Spleen (tissue), 13 donors: ENCODE measurements around the gene RPL10. TPM values are rescaled to one million over a fixed set of nuclear protein-coding genes. Genes with fewer than 3 reads are reported as not detected.

Experiments used
- DNase-seq: peaks from one replicate; pipeline ENCODE4 v3.0.0-alpha.2; 2020
- H3K27ac ChIP-seq, 8 donors: fragments of 200-600 bp; sonication (generic) in 7 of 8; 1 replicate in 4 of 8; 2 replicates in 4 of 8; pipeline versions ENCODE4 v1.5.0 to v1.8.0; 2016 to 2021; ENCODE audit warnings: inconsistent platforms in 4 of 8, mild to moderate bottlenecking in 4 of 8, moderate library complexity in 1 of 8
- H3K27me3 ChIP-seq, 7 donors: fragments of 200-600 bp; sonication (generic) in 6 of 7; replicated peaks in 1 of 7; 1 replicate in 4 of 7; 2 replicates in 3 of 7; pipeline versions ENCODE4 v1.5.0 to v1.8.0; 2016 to 2021; ENCODE audit warnings: inconsistent platforms in 3 of 7, mild to moderate bottlenecking in 1 of 7
- H3K36me3 ChIP-seq, 6 donors: fragments of 200-600 bp; sonication (generic) in 5 of 6; 1 replicate in 4 of 6; 2 replicates in 2 of 6; pipeline versions ENCODE4 v1.5.0 to v1.8.0; 2016 to 2021; ENCODE audit warnings: inconsistent platforms in 2 of 6
- H3K4me1 ChIP-seq, 6 donors: fragments of 200-600 bp; sonication (generic) in 5 of 6; 1 replicate in 3 of 6; 2 replicates in 3 of 6; pipeline versions ENCODE4 v1.5.0 to v1.8.0; 2016 to 2021; ENCODE audit warnings: inconsistent platforms in 3 of 6
- H3K4me3 ChIP-seq, 8 donors: fragments of 200-600 bp; sonication (generic) in 7 of 8; 1 replicate in 4 of 8; 2 replicates in 4 of 8; pipeline versions ENCODE4 v1.5.0 to v1.8.0; 2016 to 2021; ENCODE audit warnings: inconsistent platforms in 4 of 8, mild to moderate bottlenecking in 4 of 8, moderate library complexity in 2 of 8
- H3K9me3 ChIP-seq, 8 donors: fragments of 200-600 bp; sonication (generic) in 7 of 8; 1 replicate in 4 of 8; 2 replicates in 4 of 8; pipeline versions ENCODE4 v1.5.0 to v1.8.0; 2016 to 2021; ENCODE audit warnings: inconsistent platforms in 4 of 8
- CTCF ChIP-seq, 11 experiments: fragments of 200-600 bp in 7 of 11; fragments of 450-650 bp in 4 of 11; sonication (generic) in 4 of 11; IDR thresholded peaks in 8 of 11; conservative IDR thresholded peaks in 3 of 11; 1 replicate in 7 of 11; 2 replicates in 4 of 11; pipeline versions ENCODE4 v1.4.0 to v1.8.0; 2016 to 2021; ENCODE audit warnings: antibody characterized with exemption in 11 of 11, inconsistent platforms in 4 of 11, mild to moderate bottlenecking in 1 of 11
- POLR2A ChIP-seq, 3 donors: fragments of 450-650 bp; IDR thresholded peaks; one replicate each; pipeline ENCODE4 v1.5.1; 2017; ENCODE audit warnings: antibody characterized with exemption in 3 of 3, mild to moderate bottlenecking in 1 of 3
- POLR2AphosphoS5 ChIP-seq, 3 donors: sonication (generic); formaldehyde crosslinking; IDR thresholded peaks; one replicate each; pipeline ENCODE4 v1.5.1; 2017; ENCODE audit warnings: antibody characterized with exemption in 3 of 3
- WGBS, 5 donors: extraction: QIAGEN DNeasy Blood & Tissue Kit in 3 of 5; methylation state at CpG; one replicate each; pipeline versions ENCODE4 v1.1.5 to v1.1.7; 2013 to 2018; 5-methylcytosine and 5-hydroxymethylcytosine counted together
- intact Hi-C: fragments of 100-400 bp; cut with DNase I; formaldehyde crosslinking; loops from one replicate; pipeline ENCODE4 v1.15.0; 2023; ENCODE audit warnings: low total_unique reads
- long read RNA-seq, 2 donors: transcript quantifications; one replicate each; lab custom pipeline, GENCODE V29; 2026
- polyA plus RNA-seq, 3 donors: library from polyadenylated mRNA; stranded (reverse); fragments of 200-250 nt; gene quantifications; one replicate each; pipeline ENCODE4 v1.2.1, GENCODE V29; 2013
- total RNA-seq, 7 donors: library from RNA; depleted of rRNA in 3 of 7; stranded (reverse); fragments of >200 nt in 3 of 7; fragmentation: NEBNext Ultra II Directional in 4 of 7; extraction: Animal tissue kit (Norgen Biotek cat#: 25700) in 4 of 7; gene quantifications; one replicate each; pipeline versions ENCODE4 v1.1.0 to v1.2.1, GENCODE V29; 2016 to 2021
- donor health status: healthy with polysubstance abuse.
- donor health status: DM: no; HTN: no; CAD: no; lungs with moderate emphysema.
- donor health status: DM: no; HTN: no; CAD: no.
- donor health status: Bipolar disorder and iron deficiency.
- donor health status: healthy.
- donor health status: DM: no; HTN: no; CAD: no.
- donor health status: DM: yes; HTN: yes; CAD: no.

The RPL10 gene
- 1,000 to 10,000 TPM; 2,711 to 4,089 (median 3,238) TPM for total RNA-seq
- polyA plus RNA-seq, result 1,000 to 10,000 TPM; 6,919 to 9,324 (median 8,870) TPM
- long read RNA-seq, donor 1, transcript RPL10-201 (6 exons, 2,278 nt), result major isoform, 508 of 905 reads
- long read RNA-seq, donor 1, transcript RPL10-207 (7 exons, 657 nt), result minor isoform, 9 of 905 reads
- long read RNA-seq, donor 1, transcript RPL10-204 (7 exons, 2,318 nt), result minor isoform, 34 of 905 reads
- long read RNA-seq, donor 1, transcript RPL10-211 (5 exons, 802 nt), result minor isoform, 36 of 905 reads
- long read RNA-seq, donor 1, partial matches to known transcripts, result 304 of 905 reads
- long read RNA-seq, donor 1, other reads (novel, unspliced or antisense), result 7 of 905 reads
- long read RNA-seq, donor 2, transcript RPL10-207 (7 exons, 657 nt), result minor isoform, 9 of 1,155 reads
- long read RNA-seq, donor 2, transcript RPL10-211 (5 exons, 802 nt), result minor isoform, 23 of 1,155 reads
- long read RNA-seq, donor 2, transcript RPL10-204 (7 exons, 2,318 nt), result minor isoform, 21 of 1,155 reads
- long read RNA-seq, donor 2, transcript RPL10-201 (6 exons, 2,278 nt), result major isoform, 722 of 1,155 reads
- long read RNA-seq, donor 2, partial matches to known transcripts, result 364 of 1,155 reads
- long read RNA-seq, donor 2, other reads (novel, unspliced or antisense), result 5 of 1,155 reads

GRCh38 chrX:154397888-154398667, at the start of gene RPL10:
Gene RPL10 (plus strand): TSS chrX:154398377. CDS start chrX:154398520, 143 bp downstream.
- Histone ChIP-seq H3K4me3 (peak within 1 kb of the TSS; percentile 49 to 72 (median 57)), H3K27ac (peak within 1 kb of the TSS; percentile 94 to 99 (median 98)), H3K9me3 (no peaks in the 10 kb centered on the region), H3K4me1 (peaks cover 0 to 47% (median 22%) of the 10 kb centered on the region in 6 donors), H3K36me3 (peaks cover 0 to 42% (median 17%) of the 10 kb centered on the region in 6 donors), H3K27me3 (no peaks in the 10 kb centered on the region)
- no peak for TF ChIP-seq CTCF (IDR thresholded peaks at IDR 0.05 in 8 of 11, conservative IDR thresholded peaks at IDR 0.05 in 3 of 11)
- peak; percentile 96 to 100 (median 97) for TF ChIP-seq POLR2AphosphoS5 (IDR thresholded peaks at IDR 0.05)
- TF ChIP-seq POLR2A (IDR thresholded peaks at IDR 0.05), result peak; percentile 59 to 88 (median 83)
- peak; percentile 97 for DNase-seq
- 0 to 58% (median 0%) methylated on average over 50 to 69 of the region's 69 CpGs for WGBS, 5 donors
- intact Hi-C loops, result no loop called here

GRCh38 chrX:154348646-154349358, 49.4 kb upstream of the RPL10 start:
- peak; percentile 76 for DNase-seq
- Histone ChIP-seq H3K36me3 (peaks cover 0 to 58% (median 49%) of the 10 kb centered on the region in 6 donors), H3K9me3 (no peaks in the 10 kb centered on the region), H3K4me1 (peaks cover 5 to 65% (median 44%) of the 10 kb centered on the region in 6 donors), H3K27me3 (no peaks in the 10 kb centered on the region), H3K4me3 (no peak overlapping the region), H3K27ac (peak overlapping the region in 3 of 8 donors; percentile 67 to 85 (median 77))
- 87 to 96% (median 89%) methylated on average over 10 to 24 of the region's 24 CpGs for WGBS, 5 donors
- intact Hi-C loops, result no loop called here
- TF ChIP-seq POLR2A (IDR thresholded peaks at IDR 0.05), result no peak
- TF ChIP-seq CTCF (IDR thresholded peaks at IDR 0.05 in 8 of 11, conservative IDR thresholded peaks at IDR 0.05 in 3 of 11), result no peak
- TF ChIP-seq POLR2AphosphoS5 (IDR thresholded peaks at IDR 0.05), result peak in 2 of 3 donors; percentile 2 to 56

GRCh38 chrX:154349359-154349935, 48.7 kb upstream of the RPL10 start:
- intact Hi-C loops, result no loop called here
- Histone ChIP-seq H3K27me3 (no peaks in the 10 kb centered on the region), H3K36me3 (peaks cover 0 to 65% (median 56%) of the 10 kb centered on the region in 6 donors), H3K9me3 (no peaks in the 10 kb centered on the region), H3K4me1 (peaks cover 5 to 71% (median 44%) of the 10 kb centered on the region in 6 donors), H3K27ac (peak overlapping the region in 3 of 8 donors; percentile 67 to 85 (median 77)), H3K4me3 (no peak overlapping the region)
- TF ChIP-seq CTCF (IDR thresholded peaks at IDR 0.05 in 8 of 11, conservative IDR thresholded peaks at IDR 0.05 in 3 of 11), result no peak
- TF ChIP-seq POLR2AphosphoS5 (IDR thresholded peaks at IDR 0.05), result peak; percentile 14 to 62 (median 21)
- 73 to 77% (median 76%) methylated on average over 11 to 19 of the region's 19 CpGs; no CpG with 5 or more reads in 1 of the 5 donors for WGBS, 5 donors
- DNase-seq, result no peak
